Measurements from ENCODE around the gene MRAS. TPM values are rescaled to one million over a fixed set of nuclear protein-coding genes. Genes with fewer than 3 reads are reported as not detected.

MRAS gene
- total and polyA plus RNA-seq, 2 of the 8 experiments (the other 6 are each of a cell fraction or from before 2014, with no cell fraction given), result 10.6 to 16.2 TPM

DNA sequence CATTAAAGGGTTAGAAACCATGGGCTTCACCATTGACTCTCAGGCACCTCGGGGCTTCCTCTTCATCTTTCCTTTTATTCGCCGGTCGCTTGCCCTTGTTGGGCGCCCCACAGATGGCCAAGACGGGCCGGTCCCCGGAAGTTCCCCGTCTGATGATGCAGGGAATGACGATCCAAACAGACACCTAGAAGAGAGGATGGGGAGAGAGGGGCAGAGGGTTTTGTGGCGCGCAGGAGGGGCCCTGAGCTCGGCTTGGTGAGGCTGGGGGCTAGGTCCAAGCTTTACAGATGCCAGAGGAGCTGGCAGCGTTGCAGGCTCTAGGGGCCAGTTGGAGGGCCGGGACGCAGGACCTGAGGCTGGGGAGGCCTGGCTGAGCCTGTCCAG is 85.5 kb downstream of the MRAS start:
- Histone ChIP-seq H2BK20ac (ENCODE audit: low read length) (no peak overlapping the region), H2AFZ (ENCODE audit: low read length) (peak overlapping the region; percentile 24; the same call in 1 of the 2 replicates), H4K8ac (ENCODE audit: extremely low read depth, insufficient read depth, low read length) (peak overlapping the region; percentile 72; the same call in 1 of the 2 replicates), H3K4me2 (ENCODE audit: insufficient read depth in 1 of 2, low read depth in 2 of 2, low read length in 2 of 2) (peak overlapping the region; percentile 89; a peak in 2 of 4 replicates), H4K91ac (replicated peaks; ENCODE audit: insufficient read length, low read length) (no peak overlapping the region), H4K5ac (ENCODE audit: insufficient read length, low read depth, low read length) (no peak overlapping the region), H3K27me3 (replicated peaks in 1 of 4; ENCODE audit: control insufficient read depth in 3 of 4, extremely low read depth in 1 of 4, insufficient read depth in 3 of 4, low read length in 3 of 4) (peaks cover 19 to 45% (median 36%) of the 10 kb centered on the region in 4 experiments), H2BK12ac (ENCODE audit: low read depth, low read length) (no peak overlapping the region), H3K14ac (ENCODE audit: insufficient read length) (no peak overlapping the region), H4K20me1 (replicated peaks in 1 of 2; ENCODE audit: control insufficient read depth in 1 of 2, insufficient read depth in 2 of 2, low read length in 2 of 2) (peaks cover 0 to 2% of the 10 kb centered on the region in 2 experiments), H2AK5ac (ENCODE audit: low read depth, low read length) (no peak overlapping the region), H3K23ac (ENCODE audit: insufficient read length) (no peak overlapping the region), H3K4me1 (replicated peaks in 1 of 4; ENCODE audit: control insufficient read depth in 3 of 4, insufficient read depth in 4 of 4, low read length in 3 of 4) (peaks cover 0 to 9% (median 6%) of the 10 kb centered on the region in 4 experiments; a peak in 5 of 7 replicates), H2BK15ac (ENCODE audit: low read length) (no peak overlapping the region), H3K9me3 (ENCODE audit: insufficient read depth in 2 of 2, low read depth in 1 of 2, low read length in 1 of 2) (peaks cover 5 to 10% of the 10 kb centered on the region in 2 experiments), H3K4ac (replicated peaks; ENCODE audit: insufficient read length, low read depth, low read length) (no peak overlapping the region), H3K18ac (ENCODE audit: extremely low read depth, low read length) (peak overlapping the region; percentile 9; the same call in 1 of the 2 replicates), H3K36me3 (ENCODE audit: control insufficient read depth in 2 of 4, insufficient read depth in 4 of 4, low read length in 3 of 4) (peaks cover 0 to 6% (median 0%) of the 10 kb centered on the region in 4 experiments; a peak in 1 of 8 replicates), H3K79me2 (ENCODE audit: control insufficient read depth in 1 of 2, insufficient read depth in 2 of 2, low read length in 2 of 2) (no peaks in the 10 kb centered on the region), H3K79me1 (ENCODE audit: low read depth, low read length) (no peaks in the 10 kb centered on the region; the same call in 1 of the 2 replicates), H2BK5ac (ENCODE audit: low read depth, low read length) (peak overlapping the region; percentile 35; the same call in 1 of the 2 replicates), H3K4me3 (ENCODE audit: extremely low read depth in 1 of 4, insufficient read depth in 2 of 4, low read depth in 3 of 4, low read length in 4 of 4) (peak overlapping the region in 1 of 4 experiments; percentile 66; a peak in 2 of 8 replicates), H3K56ac (replicated peaks; ENCODE audit: insufficient read length, low read depth, low read length) (no peak overlapping the region), H3K27ac (ENCODE audit: low read depth, low read length) (no peak overlapping the region), H3K23me2 (ENCODE audit: low read depth, low read length) (peaks cover 8% of the 10 kb centered on the region; the same call in 1 of the 2 replicates), H3K9ac (replicated peaks in 1 of 4; ENCODE audit: extremely low read depth in 1 of 4, low read depth in 3 of 4, low read length in 3 of 4) (no peak overlapping the region), H2BK120ac (replicated peaks; ENCODE audit: low read depth, low read length) (no peak overlapping the region)
- POLR2A ChIA-PET (ENCODE audit: partially characterized antibody), result interaction anchor here (1.0 kb wide), 1 partner anchor 247 kb away, joined by 5 read pairs; no protein-coding TSS in a partner anchor
- CTCF ChIA-PET (ENCODE audit: partially characterized antibody), result interaction anchor here (1.0 to 2.4 kb wide), 10 partner anchors 8 to 507 kb away, joined by 3 to 16 read pairs (median 5); partner anchors contain the start of gene CEP70
- WGBS, 2 experiments (ENCODE audit: extremely low coverage in 1 of 2, insufficient coverage in 1 of 2, insufficient read length in 1 of 2, insufficient replicate concordance in 2 of 2, low coverage in 1 of 2, low lambda C conversion rate in 2 of 2, missing lambda C conversion rate in 1 of 2), result 85% methylated on average over 13 of the region's 16 CpGs; no CpG with 5 or more reads in 1 of the 2 experiments
- DNase-seq (ENCODE audit: low read depth in 1 of 2, low spot score in 2 of 2), result no peak
- FAIRE-seq, result no peak
- TF ChIP-seq FOSL1 (IDR thresholded peaks at IDR 0.05; ENCODE audit: insufficient read depth, low read depth, low read length) (no peak), SUZ12 (IDR thresholded peaks at IDR 0.05; ENCODE audit: low read length) (no peak), SIRT6 (IDR thresholded peaks at IDR 0.05; ENCODE audit: low read length) (no peak), POLR2A (IDR thresholded peaks at IDR 0.05; ENCODE audit: control extremely low read depth in 1 of 2, low read depth in 2 of 2, low read length in 2 of 2) (no peak), BRCA1 (IDR thresholded peaks at IDR 0.05; ENCODE audit: low read depth, low read length) (no peak), SAP30 (IDR thresholded peaks at IDR 0.05; ENCODE audit: insufficient read depth, insufficient replicate concordance, low read length) (no peak), YY1 (IDR thresholded peaks at IDR 0.05; ENCODE audit: low read depth, low read length) (no peak), KDM1A (IDR thresholded peaks at IDR 0.05; ENCODE audit: borderline replicate concordance, low read length) (no peak), TEAD4 (IDR thresholded peaks at IDR 0.05; ENCODE audit: low read depth, low read length) (no peak), SIX5 (IDR thresholded peaks at IDR 0.05; ENCODE audit: low read depth, low read length) (no peak)
- TF ChIP-seq, protein P1, sequence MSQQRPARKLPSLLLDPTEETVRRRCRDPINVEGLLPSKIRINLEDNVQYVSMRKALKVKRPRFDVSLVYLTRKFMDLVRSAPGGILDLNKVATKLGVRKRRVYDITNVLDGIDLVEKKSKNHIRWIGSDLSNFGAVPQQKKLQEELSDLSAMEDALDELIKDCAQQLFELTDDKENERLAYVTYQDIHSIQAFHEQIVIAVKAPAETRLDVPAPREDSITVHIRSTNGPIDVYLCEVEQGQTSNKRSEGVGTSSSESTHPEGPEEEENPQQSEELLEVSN (IDR thresholded peaks at IDR 0.05), result no peak
- TF ChIP-seq, protein P2, sequence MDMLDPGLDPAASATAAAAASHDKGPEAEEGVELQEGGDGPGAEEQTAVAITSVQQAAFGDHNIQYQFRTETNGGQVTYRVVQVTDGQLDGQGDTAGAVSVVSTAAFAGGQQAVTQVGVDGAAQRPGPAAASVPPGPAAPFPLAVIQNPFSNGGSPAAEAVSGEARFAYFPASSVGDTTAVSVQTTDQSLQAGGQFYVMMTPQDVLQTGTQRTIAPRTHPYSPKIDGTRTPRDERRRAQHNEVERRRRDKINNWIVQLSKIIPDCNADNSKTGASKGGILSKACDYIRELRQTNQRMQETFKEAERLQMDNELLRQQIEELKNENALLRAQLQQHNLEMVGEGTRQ (IDR thresholded peaks at IDR 0.05; ENCODE audit: low read length), result no peak
